NCI-H2196 treated with DMSO at 0.1 percent for 48 hours (cell line): ENCODE data around the gene C4orf46.
A peak's percentile ranks its signal among the peaks of the same experiment; 100 is the strongest.
"Not testable (repeated sequence)": the region's sequence is repeated elsewhere in the genome, so short reads cannot be mapped to it uniquely, and the experiment has no call there.

Experiments
- DNase-seq: peaks from one replicate; lab custom pipeline; 2025; ENCODE audit not compliant: unreplicated experiment; lab: John Stamatoyannopoulos, UW

C4orf46 gene

GRCh38 chr4:158671665-158671914, at the start of gene C4orf46:
C4orf46 (minus strand) TSS chr4:158671887; CDS start chr4:158671801, 86 bp downstream.
- no peak for DNase-seq

- DNase-seq = no peak
These were observed 44.1 kb upstream of the C4orf46 start for GRCh38 chr4:158715802-158716201.

- no peak for DNase-seq
These were observed 43.2 kb upstream of the C4orf46 start for GRCh38 chr4:158714937-158715336.

- DNase-seq = not testable (repeated sequence)
These were observed 40.9 kb upstream of the C4orf46 start for GRCh38 chr4:158712622-158713021.

- no peak for DNase-seq
These were observed 39.1 kb upstream of the C4orf46 start for GRCh38 chr4:158710814-158711213.

GRCh38 chr4:158704274-158704673, 32.6 kb upstream of the C4orf46 start:
- no peak for DNase-seq

- DNase-seq = no peak
These were observed 17.1 kb upstream of the C4orf46 start for GRCh38 chr4:158688813-158689212.

- no peak for DNase-seq
These were observed 10.4 kb upstream of the C4orf46 start for GRCh38 chr4:158682066-158682465.

- DNase-seq = no peak
These were observed 9.9 kb upstream of the C4orf46 start for GRCh38 chr4:158681629-158682028.

GRCh38 chr4:158678767-158679166, 7.1 kb upstream of the C4orf46 start:
- DNase-seq = no peak

GRCh38 chr4:158676076-158676475, 4.4 kb upstream of the C4orf46 start:
- DNase-seq = no peak

GRCh38 chr4:158673633-158674032, 1.9 kb upstream of the C4orf46 start:
- DNase-seq = no peak

GRCh38 chr4:158671915-158672806, 474 bp upstream of the C4orf46 start, which contains the start of gene ETFDH:
ETFDH (plus strand) TSS chr4:158672296; CDS start chr4:158672457, 161 bp downstream.
- peak; percentile 84 for DNase-seq

GRCh38 chr4:158670975-158671664, 567 bp downstream of the C4orf46 start:
- DNase-seq = peak; percentile 38

- no peak for DNase-seq
These were observed 2.4 kb downstream of the C4orf46 start for GRCh38 chr4:158669310-158669709.

- no peak for DNase-seq
These were observed 4.0 kb downstream of the C4orf46 start for GRCh38 chr4:158667651-158668198.

GRCh38 chr4:158666892-158667291, 4.8 kb downstream of the C4orf46 start:
- no peak for DNase-seq

- DNase-seq = no peak
These were observed 6.9 kb downstream of the C4orf46 start for GRCh38 chr4:158664806-158665205.

GRCh38 chr4:158663707-158664625, 7.7 kb downstream of the C4orf46 start:
- not testable (repeated sequence) for DNase-seq

GRCh38 chr4:158663255-158663654, 8.4 kb downstream of the C4orf46 start:
- DNase-seq = not testable (repeated sequence)

- no peak for DNase-seq
These were observed 14.4 kb downstream of the C4orf46 start for GRCh38 chr4:158657291-158657690.
